HepG2 (cell line): ENCODE data around the gene TSC22D4. TPM values are rescaled to one million over a fixed set of nuclear protein-coding genes. Genes with fewer than 3 reads are reported as not detected.
A peak's percentile ranks its signal among the peaks of the same experiment; 100 is the strongest.

Source experiments
- BHLHE40 ChIP-seq: IDR thresholded peaks from 2 replicates; pipeline ENCODE4 v1.6.1; 2011; ENCODE audit warnings: low read length, improper control_type of control experiment
- GLMP ChIP-seq: sonication (generic); formaldehyde crosslinking; IDR thresholded peaks from 2 replicates; pipeline ENCODE4 v1.9.0; 2021; ENCODE audit warnings: missing genetic modification reagents, mild to moderate bottlenecking, borderline replicate concordance
- THAP9 ChIP-seq: sonication (generic); formaldehyde crosslinking; IDR thresholded peaks from 2 replicates; pipeline ENCODE4; 2020; ENCODE audit warnings: missing genetic modification reagents, mild to moderate bottlenecking, borderline replicate concordance
- ZFX ChIP-seq: sonication (generic); formaldehyde crosslinking; IDR thresholded peaks from 2 replicates; pipeline ENCODE4 v1.4.0; 2020; ENCODE audit warnings: mild to moderate bottlenecking, low read depth, missing genetic modification reagents, moderate library complexity
- ZFY ChIP-seq: sonication (generic); formaldehyde crosslinking; IDR thresholded peaks from 2 replicates; pipeline ENCODE4 v1.4.0; 2020; ENCODE audit warnings: missing genetic modification reagents
- ZNF136 ChIP-seq: sonication (generic); formaldehyde crosslinking; IDR thresholded peaks from 2 replicates; pipeline ENCODE4 v1.8.1; 2022; ENCODE audit warnings: low read depth, mild to moderate bottlenecking, moderate library complexity, missing genetic modification reagents
- ZNF781 ChIP-seq: sonication (generic); formaldehyde crosslinking; IDR thresholded peaks from 2 replicates; pipeline ENCODE4 v1.5.1; 2020; ENCODE audit warnings: borderline replicate concordance, mild to moderate bottlenecking, missing genetic modification reagents; ENCODE audit errors: not compliant biosample characterization
- polyA plus RNA-seq, 8 experiments: library from polyadenylated mRNA; depleted of rRNA in 3 of 8; stranded (reverse) in 7 of 8; unstranded in 1 of 8; fragments of >200 nt; fragmentation: Illumina TruSeq in 4 of 8; extraction: Trizol in 4 of 8; gene quantifications; 2 replicates each; pipeline versions ENCODE4 v1.2.1 to v1.2.3, GENCODE V29; 2011 to 2016; ENCODE audit warnings: low read depth in 4 of 8, missing spikeins in 1 of 8, mixed read lengths in 1 of 8; ENCODE audit not compliant: insufficient read depth in 1 of 8
- total RNA-seq, 5 experiments: library from RNA; depleted of rRNA; stranded (reverse); fragments of >200 nt; fragmentation: Illumina TruSeq; extraction: Trizol; gene quantifications; 2 replicates each; pipeline ENCODE4 v1.2.3, GENCODE V29; 2016; ENCODE audit warnings: low read depth in 1 of 5
- TF ChIP-seq, protein P1 (sequence below), 2 experiments: sonication (generic) in 1 of 2; formaldehyde crosslinking in 1 of 2; IDR thresholded peaks; 2 replicates each; pipeline versions ENCODE4 v1.6.1 to v1.9.0; 2014 to 2022; ENCODE audit warnings: antibody characterized with exemption in 1 of 2, borderline replicate concordance in 1 of 2, inconsistent platforms in 1 of 2, low read depth in 1 of 2, missing genetic modification reagents in 1 of 2
- TF ChIP-seq, protein P2 (sequence below): sonication (generic); formaldehyde crosslinking; IDR thresholded peaks from 2 replicates; pipeline ENCODE4 v1.8.1; 2023; ENCODE audit warnings: mild to moderate bottlenecking, missing genetic modification reagents, borderline replicate concordance
- TF ChIP-seq, protein P3 (sequence below): sonication (generic); formaldehyde crosslinking; IDR thresholded peaks from 2 replicates; pipeline ENCODE4 v1.4.0; 2020; ENCODE audit warnings: missing genetic modification reagents

The TSC22D4 gene
- total and polyA plus RNA-seq, 2 of the 13 experiments (the other 11 are each of a cell fraction or from before 2014, with no cell fraction given), result 7.7 to 8.7 TPM

DNA sequence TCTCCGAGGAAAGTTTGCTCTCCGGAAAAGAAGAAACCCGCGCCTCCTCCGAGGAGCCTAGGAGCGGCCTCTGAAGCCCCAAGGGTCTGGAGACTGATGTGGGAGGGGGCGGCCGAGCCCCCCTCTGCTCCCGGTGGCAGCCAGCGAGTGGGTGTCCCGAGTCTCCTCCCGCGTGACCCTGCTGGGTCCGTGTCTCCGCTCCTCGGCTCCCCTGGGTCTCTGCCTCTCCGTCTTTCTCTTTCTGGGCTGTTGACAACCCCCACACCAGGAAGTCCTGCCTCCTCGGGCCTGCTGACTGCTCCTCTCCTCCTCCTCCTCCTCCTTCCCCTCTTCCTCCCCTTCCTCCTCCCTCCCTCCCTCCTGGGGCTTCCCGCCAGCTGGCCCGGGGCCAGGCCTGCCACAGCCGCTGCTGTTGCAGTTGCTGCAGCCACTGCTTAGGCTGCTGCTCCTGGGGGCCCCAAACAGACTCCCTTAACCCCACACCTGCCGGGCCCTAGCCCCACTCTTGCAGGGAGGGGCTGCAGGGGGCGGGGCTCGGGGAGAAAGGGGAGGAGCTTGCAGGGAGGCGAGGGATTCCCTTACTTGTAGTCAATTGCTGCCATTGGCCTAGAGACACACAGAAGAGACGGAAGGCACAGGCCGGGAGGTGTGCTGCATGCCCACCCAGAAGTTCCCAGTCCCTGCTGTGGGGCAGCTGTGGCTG, at the start of gene TSC22D4 (continued):
- TF ChIP-seq, protein P1, sequence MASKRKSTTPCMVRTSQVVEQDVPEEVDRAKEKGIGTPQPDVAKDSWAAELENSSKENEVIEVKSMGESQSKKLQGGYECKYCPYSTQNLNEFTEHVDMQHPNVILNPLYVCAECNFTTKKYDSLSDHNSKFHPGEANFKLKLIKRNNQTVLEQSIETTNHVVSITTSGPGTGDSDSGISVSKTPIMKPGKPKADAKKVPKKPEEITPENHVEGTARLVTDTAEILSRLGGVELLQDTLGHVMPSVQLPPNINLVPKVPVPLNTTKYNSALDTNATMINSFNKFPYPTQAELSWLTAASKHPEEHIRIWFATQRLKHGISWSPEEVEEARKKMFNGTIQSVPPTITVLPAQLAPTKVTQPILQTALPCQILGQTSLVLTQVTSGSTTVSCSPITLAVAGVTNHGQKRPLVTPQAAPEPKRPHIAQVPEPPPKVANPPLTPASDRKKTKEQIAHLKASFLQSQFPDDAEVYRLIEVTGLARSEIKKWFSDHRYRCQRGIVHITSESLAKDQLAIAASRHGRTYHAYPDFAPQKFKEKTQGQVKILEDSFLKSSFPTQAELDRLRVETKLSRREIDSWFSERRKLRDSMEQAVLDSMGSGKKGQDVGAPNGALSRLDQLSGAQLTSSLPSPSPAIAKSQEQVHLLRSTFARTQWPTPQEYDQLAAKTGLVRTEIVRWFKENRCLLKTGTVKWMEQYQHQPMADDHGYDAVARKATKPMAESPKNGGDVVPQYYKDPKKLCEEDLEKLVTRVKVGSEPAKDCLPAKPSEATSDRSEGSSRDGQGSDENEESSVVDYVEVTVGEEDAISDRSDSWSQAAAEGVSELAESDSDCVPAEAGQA (IDR thresholded peaks at IDR 0.05; ENCODE audit: low read depth), result no peak
- TF ChIP-seq, protein P1 (CRISPR knock-in tag; IDR thresholded peaks at IDR 0.05; ENCODE audit: borderline replicate concordance), result no peak
- TF ChIP-seq BHLHE40, result no peak
- peak; percentile 25 for TF ChIP-seq ZFY (CRISPR knock-in tag)
- peak; percentile 84 for TF ChIP-seq ZFX (CRISPR knock-in tag)
- TF ChIP-seq, protein P2, sequence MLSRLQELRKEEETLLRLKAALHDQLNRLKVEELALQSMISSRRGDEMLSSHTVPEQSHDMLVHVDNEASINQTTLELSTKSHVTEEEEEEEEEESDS (CRISPR knock-in tag), result no peak
- TF ChIP-seq, protein P3, sequence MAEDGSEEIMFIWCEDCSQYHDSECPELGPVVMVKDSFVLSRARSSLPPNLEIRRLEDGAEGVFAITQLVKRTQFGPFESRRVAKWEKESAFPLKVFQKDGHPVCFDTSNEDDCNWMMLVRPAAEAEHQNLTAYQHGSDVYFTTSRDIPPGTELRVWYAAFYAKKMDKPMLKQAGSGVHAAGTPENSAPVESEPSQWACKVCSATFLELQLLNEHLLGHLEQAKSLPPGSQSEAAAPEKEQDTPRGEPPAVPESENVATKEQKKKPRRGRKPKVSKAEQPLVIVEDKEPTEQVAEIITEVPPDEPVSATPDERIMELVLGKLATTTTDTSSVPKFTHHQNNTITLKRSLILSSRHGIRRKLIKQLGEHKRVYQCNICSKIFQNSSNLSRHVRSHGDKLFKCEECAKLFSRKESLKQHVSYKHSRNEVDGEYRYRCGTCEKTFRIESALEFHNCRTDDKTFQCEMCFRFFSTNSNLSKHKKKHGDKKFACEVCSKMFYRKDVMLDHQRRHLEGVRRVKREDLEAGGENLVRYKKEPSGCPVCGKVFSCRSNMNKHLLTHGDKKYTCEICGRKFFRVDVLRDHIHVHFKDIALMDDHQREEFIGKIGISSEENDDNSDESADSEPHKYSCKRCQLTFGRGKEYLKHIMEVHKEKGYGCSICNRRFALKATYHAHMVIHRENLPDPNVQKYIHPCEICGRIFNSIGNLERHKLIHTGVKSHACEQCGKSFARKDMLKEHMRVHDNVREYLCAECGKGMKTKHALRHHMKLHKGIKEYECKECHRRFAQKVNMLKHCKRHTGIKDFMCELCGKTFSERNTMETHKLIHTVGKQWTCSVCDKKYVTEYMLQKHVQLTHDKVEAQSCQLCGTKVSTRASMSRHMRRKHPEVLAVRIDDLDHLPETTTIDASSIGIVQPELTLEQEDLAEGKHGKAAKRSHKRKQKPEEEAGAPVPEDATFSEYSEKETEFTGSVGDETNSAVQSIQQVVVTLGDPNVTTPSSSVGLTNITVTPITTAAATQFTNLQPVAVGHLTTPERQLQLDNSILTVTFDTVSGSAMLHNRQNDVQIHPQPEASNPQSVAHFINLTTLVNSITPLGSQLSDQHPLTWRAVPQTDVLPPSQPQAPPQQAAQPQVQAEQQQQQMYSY (CRISPR knock-in tag), result no peak
- no peak for TF ChIP-seq GLMP (CRISPR knock-in tag)
- TF ChIP-seq THAP9, result no peak
- no peak for TF ChIP-seq ZNF781
- TF ChIP-seq ZNF136, result 0 out of 2 replicates have a peak, but pooled peaks have one; percentile 43
